ENCODE measurements around the gene CELF5.

GRCh38 chr19:3282564-3282963 is 58.1 kb downstream of the CELF5 start:
- TF ChIP-seq EZH2 (IDR thresholded peaks at IDR 0.05; ENCODE audit: insufficient read depth, poor library complexity, severe bottlenecking) (no peak), EZH2phosphoT487 (IDR thresholded peaks at IDR 0.05; ENCODE audit: insufficient read depth, low read depth) (no peak)

Measured in GM23248 (cell line).